Measurements from ENCODE around the gene ZFHX3.
A peak's percentile ranks its signal among the peaks of the same experiment; 100 is the strongest.

ZFHX3 gene

GRCh38 chr16:72956124-72957064 lies 91.5 kb downstream of the ZFHX3 start:
- DNase-seq (ENCODE audit: low read depth) = no peak
- H3K4me3 ChIP-seq (ENCODE audit: control insufficient read depth, low read depth, low read length) = no peak overlapping the region
- no peak for TF ChIP-seq CTCF (conservative IDR thresholded peaks at IDR 0.05; ENCODE audit: control insufficient read depth, insufficient read depth, low read depth, low read length)

- DNase-seq (ENCODE audit: low read depth) = peak; percentile 41
- TF ChIP-seq CTCF (conservative IDR thresholded peaks at IDR 0.05; ENCODE audit: control insufficient read depth, insufficient read depth, low read depth, low read length) = no peak
- no peak overlapping the region for H3K4me3 ChIP-seq (ENCODE audit: control insufficient read depth, low read depth, low read length)
Observed at GRCh38 chr16:72952811-72953271, 95.1 kb downstream of the ZFHX3 start.

GRCh38 chr16:72952404-72952803 lies 95.5 kb downstream of the ZFHX3 start:
- no peak overlapping the region for H3K4me3 ChIP-seq (ENCODE audit: control insufficient read depth, low read depth, low read length)
- DNase-seq (ENCODE audit: low read depth) = no peak

GRCh38 chr16:72951916-72952315 lies 96.0 kb downstream of the ZFHX3 start:
- no peak overlapping the region for H3K4me3 ChIP-seq (ENCODE audit: control insufficient read depth, low read depth, low read length)
- no peak for DNase-seq (ENCODE audit: low read depth)
- no peak for TF ChIP-seq CTCF (conservative IDR thresholded peaks at IDR 0.05; ENCODE audit: control insufficient read depth, insufficient read depth, low read depth, low read length)

More at GRCh38 chr16:72952404-72952803, 95.5 kb downstream of the ZFHX3 start:
- TF ChIP-seq CTCF (conservative IDR thresholded peaks at IDR 0.05; ENCODE audit: control insufficient read depth, insufficient read depth, low read depth, low read length) = no peak

GRCh38 chr16:72950669-72951068 lies 97.3 kb downstream of the ZFHX3 start:
- no peak overlapping the region for H3K4me3 ChIP-seq (ENCODE audit: control insufficient read depth, low read depth, low read length)
- no peak for DNase-seq (ENCODE audit: low read depth)
- TF ChIP-seq CTCF (conservative IDR thresholded peaks at IDR 0.05; ENCODE audit: control insufficient read depth, insufficient read depth, low read depth, low read length) = no peak

- DNase-seq (ENCODE audit: low read depth) = no peak
- no peak for TF ChIP-seq CTCF (conservative IDR thresholded peaks at IDR 0.05; ENCODE audit: control insufficient read depth, insufficient read depth, low read depth, low read length)
- no peak overlapping the region for H3K4me3 ChIP-seq (ENCODE audit: control insufficient read depth, low read depth, low read length)
Observed at GRCh38 chr16:72948238-72948829, 99.6 kb downstream of the ZFHX3 start.
